OCI-LY7 (cell line): Measurements from ENCODE around the gene TMEM26. TPM values are rescaled to one million over a fixed set of nuclear protein-coding genes. Genes with fewer than 3 reads are reported as not detected.

Experiments used
- BruUV-seq: library from RNA; stranded (reverse); fragments of 400-500 nt; replicated peaks from 2 replicates; lab custom pipeline; 2021; lab: Mats Ljungman, UMichigan
- CTCF ChIA-PET: fragments of 300-600 bp; sonication (Branson Sonifier 250); formaldehyde crosslinking; loops from one replicate; lab custom pipeline; 2022; ENCODE audit warnings: antibody characterized with exemption; ENCODE audit not compliant: unreplicated experiment; lab: Charles Lee
- POLR2A ChIA-PET: fragments of 300-600 bp; sonication (Branson Sonifier 250); formaldehyde crosslinking; loops from one replicate; lab custom pipeline; 2022; ENCODE audit warnings: antibody characterized with exemption; lab: Charles Lee
- DNase-seq: peaks from one replicate; pipeline ENCODE4 v3.0.0-alpha.2; 2015; ENCODE audit warnings: low spot score
- H2AFZ ChIP-seq: fragments of 200-600 bp; sonication (generic), shearing (Covaris generic); 2 replicates; pipeline ENCODE4 v1.6.1; 2014; ENCODE audit warnings: mild to moderate bottlenecking, antibody characterized with exemption, low read length, moderate library complexity
- H3K27ac ChIP-seq: fragments of 200-600 bp; sonication (generic); 2 replicates; pipeline ENCODE4 v1.5.1; 2014; ENCODE audit warnings: mixed run types, low read depth, mild to moderate bottlenecking, moderate library complexity, low read length, inconsistent platforms; ENCODE audit not compliant: poor library complexity, severe bottlenecking
- H3K36me3 ChIP-seq: fragments of 200-600 bp; sonication (generic); 2 replicates; pipeline ENCODE4 v1.6.1; 2014; ENCODE audit warnings: mild to moderate bottlenecking, antibody characterized with exemption, low read length, moderate library complexity, mixed read lengths; ENCODE audit not compliant: insufficient read depth
- H3K4me1 ChIP-seq: fragments of 200-600 bp; sonication (generic); 2 replicates; pipeline ENCODE4 v1.5.1; 2014; ENCODE audit warnings: mild to moderate bottlenecking, low read length; ENCODE audit not compliant: insufficient read depth, poor library complexity, severe bottlenecking
- H3K4me2 ChIP-seq: fragments of 200-600 bp; sonication (generic); 2 replicates; pipeline ENCODE4 v1.6.1; 2014; ENCODE audit warnings: mild to moderate bottlenecking, low read length
- H3K4me3 ChIP-seq: fragments of 200-600 bp; sonication (generic); 2 replicates; pipeline ENCODE4 v1.5.1; 2014; ENCODE audit warnings: mild to moderate bottlenecking, low read depth, low read length; ENCODE audit not compliant: poor library complexity, severe bottlenecking
- H3K79me2 ChIP-seq: fragments of 200-600 bp; sonication (generic); 2 replicates; pipeline ENCODE4 v1.6.1; 2016; ENCODE audit warnings: low read depth, mild to moderate bottlenecking, low read length, moderate library complexity, mixed read lengths; ENCODE audit not compliant: insufficient read depth
- H3K9me2 ChIP-seq: fragments of 200-600 bp; sonication (generic); 2 replicates; pipeline ENCODE4 v1.6.1; 2016; ENCODE audit warnings: mild to moderate bottlenecking, low read length, mixed read lengths; ENCODE audit not compliant: insufficient read depth
- H3K9me3 ChIP-seq: fragments of 200-600 bp; sonication (generic); 2 replicates; pipeline ENCODE4 v1.6.1; 2014; ENCODE audit warnings: mild to moderate bottlenecking, mixed run types, low read length, mixed read lengths
- H4K20me1 ChIP-seq: fragments of 200-600 bp; sonication (generic); 2 replicates; pipeline ENCODE4 v1.6.1; 2014; ENCODE audit warnings: mild to moderate bottlenecking, antibody characterized with exemption, low read length, moderate library complexity, mixed read lengths; ENCODE audit not compliant: insufficient read depth
- CTCF ChIP-seq: fragments of 200-600 bp; sonication (generic); conservative IDR thresholded peaks from 2 replicates; pipeline ENCODE4 v1.5.1; 2014; ENCODE audit warnings: mild to moderate bottlenecking, antibody characterized with exemption, low read length, moderate library complexity, mixed read lengths
- EZH2phosphoT487 ChIP-seq: fragments of 200-600 bp; sonication (generic); IDR thresholded peaks from 2 replicates; pipeline ENCODE4 v1.6.1; 2018; ENCODE audit warnings: low read depth, borderline replicate concordance, mild to moderate bottlenecking, mixed run types, antibody characterized with exemption, low read length, moderate library complexity, mixed read lengths
- intact Hi-C: fragments of 100-400 bp; cut with micrococcal nuclease; formaldehyde crosslinking; loops from one replicate; pipeline ENCODE4 v1.10.0; 2022; ENCODE audit not compliant: unreplicated experiment
- total RNA-seq, 2 experiments: library from RNA; depleted of rRNA in 1 of 2; stranded (reverse); fragments of >200 nt in 1 of 2; shearing (Covaris generic) in 1 of 2; gene quantifications; 2 replicates each; pipeline ENCODE4 v1.2.3, GENCODE V29; 2014 to 2022

TMEM26 gene
- total RNA-seq, 2 experiments from 2014 or later, result 0.06 TPM; not detected in 1

GRCh38 chr10:61359452-61359851, 93.7 kb downstream of the TMEM26 start:
- intact Hi-C loops, result no loop called here
- no peaks in the 10 kb centered on the region for H3K9me3 ChIP-seq
- H3K27ac ChIP-seq, result no peak overlapping the region
- no peak overlapping the region for H2AFZ ChIP-seq
- no peak overlapping the region for H3K4me3 ChIP-seq
- CTCF ChIA-PET, result no interaction called here
- no peaks in the 10 kb centered on the region for H3K79me2 ChIP-seq
- no peaks in the 10 kb centered on the region for H3K4me1 ChIP-seq
- no peak for TF ChIP-seq EZH2phosphoT487
- no peak for TF ChIP-seq CTCF
- H4K20me1 ChIP-seq, result no peaks in the 10 kb centered on the region
- H3K36me3 ChIP-seq, result no peaks in the 10 kb centered on the region
- POLR2A ChIA-PET, result no interaction called here
- no peak overlapping the region for H3K4me2 ChIP-seq
- H3K9me2 ChIP-seq, result no peaks in the 10 kb centered on the region
- no peak for DNase-seq
- no TSS peak for BruUV-seq

- no peaks in the 10 kb centered on the region for H3K9me2 ChIP-seq
- no peak overlapping the region for H3K27ac ChIP-seq
- no peak overlapping the region for H2AFZ ChIP-seq
- CTCF ChIA-PET, result no interaction called here
- no peak overlapping the region for H3K4me2 ChIP-seq
- no peaks in the 10 kb centered on the region for H3K79me2 ChIP-seq
- DNase-seq, result no peak
- TF ChIP-seq CTCF, result no peak
- H3K9me3 ChIP-seq, result no peaks in the 10 kb centered on the region
- no peaks in the 10 kb centered on the region for H4K20me1 ChIP-seq
- H3K36me3 ChIP-seq, result no peaks in the 10 kb centered on the region
- no peaks in the 10 kb centered on the region for H3K4me1 ChIP-seq
- POLR2A ChIA-PET, result no interaction called here
- intact Hi-C loops, result no loop called here
- BruUV-seq, result no TSS peak
- H3K4me3 ChIP-seq, result no peak overlapping the region
Measured at GRCh38 chr10:61357687-61358086, 95.5 kb downstream of the TMEM26 start.

Other genes starting within 250 kb of the TMEM26 start
- gene CABCOCO1, start 209.5 kb upstream of the TMEM26 start, total RNA-seq (2014; rRNA removed; shearing (Covaris generic)), result not detected in 2 replicates
- gene CABCOCO1, start 209.5 kb upstream of the TMEM26 start, total RNA-seq (2022), result not detected in 2 replicates